HepG2 (cell line): ENCODE measurements around the gene FEV. TPM values are rescaled to one million over a fixed set of nuclear protein-coding genes. Genes with fewer than 3 reads are reported as not detected.
A peak's percentile ranks its signal among the peaks of the same experiment; 100 is the strongest.

Source experiments
- ATAC-seq: fragments of 200-7000 bp; cut with Tn5 transposase; 3 replicates; pipeline ENCODE4 v1.9.1; 2020; ENCODE audit warnings: mild to moderate bottlenecking, moderate library complexity
- BruUV-seq: library from RNA; stranded (reverse); fragments of 400-500 nt; replicated peaks from 2 replicates; lab custom pipeline; 2021; lab: Mats Ljungman, UMichigan
- CTCF ChIA-PET: fragments of 300-600 bp; formaldehyde crosslinking; extraction: SDS; loops from one replicate; lab custom pipeline; 2021; ENCODE audit warnings: low total read pairs, inconsistent platforms, low intra/inter-chr PET ratio; lab: Yijun Ruan, JAX
- POLR2A ChIA-PET: fragments of 350-600 bp; sonication (Branson Sonifier 250); formaldehyde crosslinking; loops from one replicate; lab custom pipeline; 2020; ENCODE audit warnings: antibody characterized with exemption, inconsistent platforms; lab: Yijun Ruan, JAX
- DNase-seq: peaks from one replicate; pipeline ENCODE4 v3.0.0-alpha.2; 2015; ENCODE audit warnings: low spot score
- FAIRE-seq: peaks from 3 replicates; lab custom pipeline; 2011; peaks lifted over from hg19 to GRCh38; lab: Jason Lieb, UNC
- H2AFZ ChIP-seq: one replicate; pipeline ENCODE4 v1.6.1; 2011; ENCODE audit warnings: low read length, inconsistent platforms
- H3K27ac ChIP-seq: fragments of 300-600 bp; 3 replicates; pipeline ENCODE4 v1.8.0; 2011; ENCODE audit warnings: mixed run types, mild to moderate bottlenecking, mixed read lengths, low read length, inconsistent platforms; ENCODE audit not compliant: insufficient read depth; ENCODE audit errors: extremely low read length
- H3K27me3 ChIP-seq, 2 experiments: fragments of 200-600 bp in 1 of 2; 2 replicates in 1 of 2; 3 replicates in 1 of 2; pipeline versions ENCODE4 v1.6.0 to v1.8.0; 2011; ENCODE audit warnings: low read length in 2 of 2, mild to moderate bottlenecking in 2 of 2, moderate library complexity in 2 of 2, inconsistent platforms in 1 of 2; ENCODE audit not compliant: insufficient read depth in 2 of 2, control insufficient read depth in 1 of 2
- H3K36me3 ChIP-seq, 2 experiments: fragments of 200-600 bp in 1 of 2; replicated peaks in 1 of 2; 2 replicates in 1 of 2; 3 replicates in 1 of 2; pipeline versions ENCODE4 v1.5.1 to v1.8.0; 2011; ENCODE audit warnings: low read length in 2 of 2, inconsistent platforms in 1 of 2; ENCODE audit not compliant: insufficient read depth in 2 of 2, control insufficient read depth in 1 of 2
- H3K4me1 ChIP-seq: 2 replicates; pipeline ENCODE4 v1.5.1; 2012; ENCODE audit warnings: low read length, inconsistent platforms; ENCODE audit not compliant: insufficient read depth
- H3K4me2 ChIP-seq: 2 replicates; pipeline ENCODE4 v1.6.0; 2011; ENCODE audit warnings: low read depth, low read length, inconsistent platforms
- H3K4me3 ChIP-seq, 3 experiments: fragments of 200-600 bp in 1 of 3; sonication (generic), shearing (Covaris generic) in 1 of 3; replicated peaks in 1 of 3; 2 replicates each; pipeline ENCODE4 v1.5.1; 2011 to 2016; ENCODE audit warnings: low read length in 3 of 3, inconsistent platforms in 2 of 3, low read depth in 2 of 3, mild to moderate bottlenecking in 2 of 3, control low read depth in 1 of 3, mixed read lengths in 1 of 3; ENCODE audit not compliant: insufficient read depth in 1 of 3
- H3K79me2 ChIP-seq: one replicate; pipeline ENCODE4 v1.6.1; 2011; ENCODE audit warnings: low read length, inconsistent platforms; ENCODE audit not compliant: insufficient read depth
- H3K9ac ChIP-seq: 2 replicates; pipeline ENCODE4 v1.6.0; 2011; ENCODE audit warnings: mild to moderate bottlenecking, low read depth, low read length, inconsistent platforms; ENCODE audit not compliant: insufficient read depth
- H3K9me3 ChIP-seq: 2 replicates; pipeline ENCODE4 v1.5.1; 2012; ENCODE audit warnings: mild to moderate bottlenecking, low read length
- H4K20me1 ChIP-seq: 2 replicates; pipeline ENCODE4 v1.6.0; 2011; ENCODE audit warnings: inconsistent platforms, mild to moderate bottlenecking, low read length, moderate library complexity; ENCODE audit not compliant: insufficient read depth
- EZH2 ChIP-seq: conservative IDR thresholded peaks from 2 replicates; pipeline ENCODE4 v1.6.1; 2012; ENCODE audit warnings: mild to moderate bottlenecking, low read depth, low read length, moderate library complexity
- GABPA ChIP-seq, 2 experiments: IDR thresholded peaks; 2 replicates each; pipeline ENCODE4 v1.6.1; 2011 to 2016; ENCODE audit warnings: low read depth in 2 of 2, low read length in 1 of 2, missing biosample characterization in 1 of 2, missing genetic modification characterization in 1 of 2
- HNRNPH1 ChIP-seq: fragments of 200-400 bp; formaldehyde crosslinking; optimal IDR thresholded peaks from 2 replicates; pipeline ENCODE3; 2017; ENCODE audit warnings: mild to moderate bottlenecking, low read depth, low read length
- HOXA7 ChIP-seq: sonication (generic); formaldehyde crosslinking; IDR thresholded peaks from 2 replicates; pipeline ENCODE4 v1.8.1; 2022; ENCODE audit warnings: mild to moderate bottlenecking, missing genetic modification reagents, moderate library complexity
- PBX2 ChIP-seq: IDR thresholded peaks from 2 replicates; pipeline ENCODE4 v1.6.1; 2016; ENCODE audit warnings: control low read depth
- PRMT3 ChIP-seq: sonication (generic); formaldehyde crosslinking; IDR thresholded peaks from 2 replicates; pipeline ENCODE4 v1.8.1; 2022; ENCODE audit warnings: low read depth, mild to moderate bottlenecking, moderate library complexity, missing genetic modification reagents, borderline replicate concordance
- SP1 ChIP-seq, 2 experiments: fragments of 450-650 bp in 1 of 2; sonication (generic) in 1 of 2; formaldehyde crosslinking in 1 of 2; IDR thresholded peaks; 2 replicates each; pipeline versions ENCODE4 v1.4.0 to v1.6.1; 2016 to 2020; ENCODE audit warnings: missing genetic modification reagents in 1 of 2
- ZNF468 ChIP-seq: sonication (generic); formaldehyde crosslinking; IDR thresholded peaks from 2 replicates; pipeline ENCODE4 v1.8.0; 2022; ENCODE audit warnings: mild to moderate bottlenecking, moderate library complexity, missing genetic modification reagents
- ZNF597 ChIP-seq: sonication (generic); formaldehyde crosslinking; IDR thresholded peaks from 2 replicates; pipeline ENCODE4 v1.5.0; 2020; ENCODE audit warnings: missing genetic modification reagents
- ZSCAN30 ChIP-seq: sonication (generic); formaldehyde crosslinking; IDR thresholded peaks from 2 replicates; pipeline ENCODE4 v1.5.0; 2020; ENCODE audit warnings: mild to moderate bottlenecking, missing genetic modification reagents
- WGBS: methylation state at CpG from one replicate; pipeline ENCODE4 v1.1.6; 2017; ENCODE audit warnings: low lambda C conversion rate; 5-methylcytosine and 5-hydroxymethylcytosine counted together
- in situ Hi-C: cut with HindIII; loops from 2 replicates; pipeline ENCODE4 v1.10.0; 2017; ENCODE audit warnings: low pct_unique_long_range_greater_than_20kb; ENCODE audit not compliant: extremely low pct_ligation_motif_present
- intact Hi-C: fragments of 100-400 bp; cut with micrococcal nuclease; formaldehyde crosslinking; loops from one replicate; pipeline ENCODE4 v1.10.0; 2022; ENCODE audit not compliant: unreplicated experiment
- polyA plus RNA-seq, 8 experiments: library from polyadenylated mRNA; depleted of rRNA in 3 of 8; stranded (reverse) in 7 of 8; unstranded in 1 of 8; fragments of >200 nt; fragmentation: Illumina TruSeq in 4 of 8; extraction: Trizol in 4 of 8; gene quantifications; 2 replicates each; pipeline versions ENCODE4 v1.2.1 to v1.2.3, GENCODE V29; 2011 to 2016; ENCODE audit warnings: low read depth in 4 of 8, missing spikeins in 1 of 8, mixed read lengths in 1 of 8; ENCODE audit not compliant: insufficient read depth in 1 of 8
- total RNA-seq, 5 experiments: library from RNA; depleted of rRNA; stranded (reverse); fragments of >200 nt; fragmentation: Illumina TruSeq; extraction: Trizol; gene quantifications; 2 replicates each; pipeline ENCODE4 v1.2.3, GENCODE V29; 2016; ENCODE audit warnings: low read depth in 1 of 5
- TF ChIP-seq, protein P1 (sequence below): sonication (generic); formaldehyde crosslinking; IDR thresholded peaks from 2 replicates; pipeline ENCODE4 v1.8.1; 2022; ENCODE audit warnings: mild to moderate bottlenecking, missing genetic modification reagents

Gene FEV
- total and polyA plus RNA-seq, 2 of the 13 experiments (the other 11 are each of a cell fraction or from before 2014, with no cell fraction given): not detected

DNA sequence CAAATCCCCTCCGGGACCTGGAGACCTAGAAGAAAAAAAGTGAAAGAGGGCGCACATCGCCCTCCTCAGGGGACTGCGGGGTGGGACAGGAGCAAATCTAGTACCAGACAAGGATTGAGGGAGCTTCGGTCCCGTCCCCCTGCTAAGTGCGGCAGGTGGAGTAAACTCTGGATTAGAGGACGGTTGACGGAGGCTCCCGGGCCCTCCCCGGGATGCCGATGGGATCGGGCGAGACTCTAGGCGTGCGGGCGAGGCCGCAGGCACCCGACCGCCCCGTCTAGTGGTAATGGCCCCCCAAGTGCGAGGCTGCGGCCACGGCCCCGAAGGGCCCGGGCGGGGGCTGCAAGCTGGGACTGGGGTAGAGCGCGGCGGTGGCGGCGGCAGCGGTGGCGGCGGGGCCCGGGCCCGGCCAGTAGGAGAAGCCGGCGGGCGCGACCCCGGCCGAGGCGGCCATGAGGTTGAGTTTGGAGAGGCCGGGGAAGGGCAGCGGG lies 3.5 kb downstream of the FEV start (continued):
- peak; percentile 83; the same call in 1 of the 2 replicates for TF ChIP-seq EZH2
- TF ChIP-seq PRMT3 (CRISPR knock-in tag): 0 out of 2 replicates have a peak, but pooled peaks have one; percentile 20
- no peak for TF ChIP-seq HOXA7 (CRISPR knock-in tag)
- no peak for TF ChIP-seq SP1 (IDR thresholded peaks at IDR 0.05)
- no peak for TF ChIP-seq SP1 (CRISPR knock-in tag; IDR thresholded peaks at IDR 0.05)

DNA sequence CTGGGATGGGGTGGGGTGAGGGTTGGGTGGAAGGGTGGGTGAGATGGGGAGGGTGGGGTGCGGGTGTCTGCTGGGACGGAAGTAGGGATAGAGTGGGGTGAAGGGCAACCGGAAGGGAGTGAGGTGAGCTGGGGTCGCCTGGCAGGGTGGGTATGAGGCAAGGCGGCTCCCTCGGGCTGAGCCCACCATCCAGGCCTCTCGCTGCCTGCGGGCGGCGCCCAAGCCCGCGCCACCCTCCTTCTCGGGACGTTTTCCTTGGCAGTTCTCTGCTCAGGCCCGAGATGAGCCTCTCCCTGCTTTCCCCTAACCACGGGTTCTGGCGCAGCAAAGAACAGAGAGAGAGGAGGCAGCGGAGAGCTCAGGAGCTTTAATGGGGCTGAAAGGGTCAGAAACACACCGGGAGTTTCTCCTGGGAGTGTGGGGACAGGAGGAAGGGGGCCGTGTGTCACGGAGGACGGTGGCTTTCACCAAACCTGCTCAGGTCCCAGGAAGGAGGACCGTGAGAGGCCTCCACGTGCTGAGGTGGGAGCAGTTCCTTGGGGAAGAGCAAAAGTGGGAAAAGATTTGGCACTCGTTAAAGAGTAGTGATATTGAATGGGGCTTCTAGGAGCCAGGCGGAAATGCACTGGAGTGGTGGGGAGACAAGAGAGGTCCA lies 4.1 kb downstream of the FEV start:
- in situ Hi-C loops (no loop called here), intact Hi-C loops (loop anchor here (10.0 kb wide), 1 partner anchor 116 kb away; no protein-coding TSS in a partner anchor)
- peaks cover 10% of the 10 kb centered on the region; the same call in 1 of the 2 replicates for H4K20me1 ChIP-seq
- H2AFZ ChIP-seq: no peak overlapping the region
- peaks cover 11% of the 10 kb centered on the region; the same call in 1 of the 2 replicates for H3K4me1 ChIP-seq
- peaks cover 31 to 70% of the 10 kb centered on the region in 2 experiments for H3K27me3 ChIP-seq
- BruUV-seq: no TSS peak
- FAIRE-seq: no peak
- no peak for DNase-seq
- peak; percentile 10 for ATAC-seq
- no peak overlapping the region for H3K4me3 ChIP-seq
- POLR2A ChIA-PET: no interaction called here
- H3K36me3 ChIP-seq: no peaks in the 10 kb centered on the region
- no peak for TF ChIP-seq PBX2 (CRISPR knock-in tag)
- no peak for TF ChIP-seq ZNF468 (CRISPR knock-in tag)
- TF ChIP-seq ZNF597 (CRISPR knock-in tag): no peak
- TF ChIP-seq GABPA (IDR thresholded peaks at IDR 0.05; ENCODE audit: low read depth, low read length): no peak
- no peak for TF ChIP-seq GABPA (CRISPR knock-in tag; IDR thresholded peaks at IDR 0.05; ENCODE audit: low read depth)
- TF ChIP-seq, protein P1, sequence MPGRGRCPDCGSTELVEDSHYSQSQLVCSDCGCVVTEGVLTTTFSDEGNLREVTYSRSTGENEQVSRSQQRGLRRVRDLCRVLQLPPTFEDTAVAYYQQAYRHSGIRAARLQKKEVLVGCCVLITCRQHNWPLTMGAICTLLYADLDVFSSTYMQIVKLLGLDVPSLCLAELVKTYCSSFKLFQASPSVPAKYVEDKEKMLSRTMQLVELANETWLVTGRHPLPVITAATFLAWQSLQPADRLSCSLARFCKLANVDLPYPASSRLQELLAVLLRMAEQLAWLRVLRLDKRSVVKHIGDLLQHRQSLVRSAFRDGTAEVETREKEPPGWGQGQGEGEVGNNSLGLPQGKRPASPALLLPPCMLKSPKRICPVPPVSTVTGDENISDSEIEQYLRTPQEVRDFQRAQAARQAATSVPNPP (CRISPR knock-in tag): no peak
- no peak for TF ChIP-seq HNRNPH1
- no peak for TF ChIP-seq ZSCAN30
- H3K9me3 ChIP-seq: no peaks in the 10 kb centered on the region
- no peak overlapping the region for H3K9ac ChIP-seq
- H3K4me2 ChIP-seq: peak overlapping the region; percentile 25; the same call in 1 of the 2 replicates
- CTCF ChIA-PET: interaction anchor here (1.4 to 1.5 kb wide), 2 partner anchors 22 to 174 kb away, joined by 7 to 9 read pairs; no protein-coding TSS in a partner anchor
- WGBS: 18% methylated on average over 26 of the region's 26 CpGs
- H3K79me2 ChIP-seq: no peaks in the 10 kb centered on the region
- no peak overlapping the region for H3K27ac ChIP-seq
